Activated T-cell treated with anti-CD3 and anti-CD28 coated beads, Interleukin-2, amount 50 U/mL, for 24 hours (primary cell): Measurements from ENCODE around the gene SMC5.
A peak's percentile ranks its signal among the peaks of the same experiment; 100 is the strongest.

Experiments used
- DNase-seq: peaks from one replicate; pipeline ENCODE4 v3.0.0-alpha.2; 2020
- H3K27ac Mint-ChIP-seq: 2 replicates; pipeline ENCODE4 v1.8.0; 2020; ENCODE audit warnings: mild to moderate bottlenecking, mixed read lengths
- H3K27me3 Mint-ChIP-seq: 2 replicates; pipeline ENCODE4 v1.8.0; 2020; ENCODE audit warnings: mixed read lengths
- H3K36me3 Mint-ChIP-seq: 2 replicates; pipeline ENCODE4 v1.8.0; 2020; ENCODE audit warnings: low read depth, mixed read lengths
- H3K4me1 Mint-ChIP-seq: 2 replicates; pipeline ENCODE4 v1.8.0; 2020; ENCODE audit warnings: low read depth, mixed read lengths
- H3K4me3 Mint-ChIP-seq: 2 replicates; pipeline ENCODE4 v1.8.0; 2020; ENCODE audit warnings: mild to moderate bottlenecking, moderate library complexity, mixed read lengths
- H3K9me3 Mint-ChIP-seq: 2 replicates; pipeline ENCODE4 v1.8.0; 2020; ENCODE audit warnings: mixed read lengths

The SMC5 gene

DNA sequence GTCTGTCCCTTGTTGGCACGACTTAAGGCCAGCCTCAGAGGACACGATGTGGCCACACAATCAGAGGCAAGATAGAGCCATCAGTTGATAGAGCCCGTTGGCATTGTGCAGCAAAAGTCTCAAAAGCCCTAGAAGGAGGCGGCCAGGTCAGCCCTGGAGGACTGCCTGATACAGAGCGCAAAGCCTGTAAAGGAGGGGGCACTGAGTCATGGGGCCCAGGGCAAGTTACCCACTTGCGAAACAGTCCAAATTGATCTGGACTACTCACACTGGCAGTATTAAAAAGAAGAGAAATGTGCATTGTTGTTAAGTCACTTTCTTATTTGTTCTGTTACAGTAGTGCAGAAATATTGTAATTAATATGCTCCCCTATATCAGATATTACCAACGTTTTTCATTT lies 104.2 kb downstream of the SMC5 start:
- Mint-ChIP-seq H3K4me3 (no peak overlapping the region), H3K27me3 (no peaks in the 10 kb centered on the region), H3K4me1 (no peaks in the 10 kb centered on the region), H3K36me3 (peaks cover 7% of the 10 kb centered on the region), H3K27ac (no peak overlapping the region), H3K9me3 (no peaks in the 10 kb centered on the region)
- DNase-seq: no peak

DNA sequence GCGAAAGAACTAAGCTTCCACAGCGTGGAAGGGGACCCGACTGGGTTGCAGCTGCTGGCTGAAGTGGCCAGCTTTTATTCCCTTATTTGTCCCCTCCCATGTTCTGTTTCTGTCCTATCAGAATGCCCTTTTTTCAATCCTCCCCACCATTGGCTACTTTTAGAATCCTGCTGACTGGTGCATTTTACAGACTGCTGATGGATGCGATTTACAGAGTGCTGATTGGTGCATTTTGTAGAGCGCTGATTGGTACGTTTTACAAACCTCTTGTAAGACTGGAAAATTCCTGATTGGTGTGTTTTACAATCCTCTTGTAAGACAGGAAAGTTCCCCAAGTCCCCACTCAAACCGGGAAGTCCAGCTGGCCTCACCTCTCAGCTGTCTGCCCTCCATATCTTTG lies 105.0 kb downstream of the SMC5 start:
- H3K4me3 Mint-ChIP-seq: no peak overlapping the region
- H3K27me3 Mint-ChIP-seq: no peaks in the 10 kb centered on the region
- DNase-seq: no peak
- H3K36me3 Mint-ChIP-seq: peaks cover 6% of the 10 kb centered on the region
- no peaks in the 10 kb centered on the region for H3K9me3 Mint-ChIP-seq
- H3K27ac Mint-ChIP-seq: no peak overlapping the region
- H3K4me1 Mint-ChIP-seq: no peaks in the 10 kb centered on the region

DNA sequence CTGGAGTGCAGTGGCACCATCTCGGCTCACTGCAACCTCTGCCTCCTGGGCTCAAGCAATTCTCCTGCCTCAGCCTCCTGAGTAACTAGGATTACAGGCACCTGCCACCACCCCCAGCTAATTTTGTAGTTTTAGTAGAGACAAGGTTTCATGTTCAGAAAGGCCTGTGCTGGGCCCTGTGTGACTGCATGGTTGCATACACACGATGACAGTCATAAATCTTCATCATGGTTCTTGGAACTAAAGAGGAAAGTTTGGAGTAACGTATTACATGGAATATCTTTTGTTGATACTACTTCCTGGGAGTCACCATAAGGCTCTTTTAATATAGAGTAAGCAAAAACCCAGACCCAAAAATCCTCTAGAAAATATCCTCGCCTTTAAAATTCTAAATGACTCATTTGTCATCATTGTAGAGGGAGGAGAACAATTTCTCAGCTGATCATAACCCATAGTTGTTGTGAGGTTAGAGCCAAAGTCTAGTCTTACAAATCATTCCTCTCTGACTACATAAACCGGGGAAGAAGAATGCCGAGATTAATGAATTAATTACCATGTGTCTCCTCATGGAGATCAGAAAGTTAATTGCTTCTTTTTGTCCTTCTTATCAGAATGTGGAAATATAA lies 108.6 kb downstream of the SMC5 start:
- Mint-ChIP-seq H3K9me3 (no peaks in the 10 kb centered on the region), H3K4me1 (no peaks in the 10 kb centered on the region), H3K27me3 (no peaks in the 10 kb centered on the region), H3K27ac (no peak overlapping the region), H3K4me3 (no peak overlapping the region), H3K36me3 (peaks cover 6% of the 10 kb centered on the region)
- DNase-seq: no peak

DNA sequence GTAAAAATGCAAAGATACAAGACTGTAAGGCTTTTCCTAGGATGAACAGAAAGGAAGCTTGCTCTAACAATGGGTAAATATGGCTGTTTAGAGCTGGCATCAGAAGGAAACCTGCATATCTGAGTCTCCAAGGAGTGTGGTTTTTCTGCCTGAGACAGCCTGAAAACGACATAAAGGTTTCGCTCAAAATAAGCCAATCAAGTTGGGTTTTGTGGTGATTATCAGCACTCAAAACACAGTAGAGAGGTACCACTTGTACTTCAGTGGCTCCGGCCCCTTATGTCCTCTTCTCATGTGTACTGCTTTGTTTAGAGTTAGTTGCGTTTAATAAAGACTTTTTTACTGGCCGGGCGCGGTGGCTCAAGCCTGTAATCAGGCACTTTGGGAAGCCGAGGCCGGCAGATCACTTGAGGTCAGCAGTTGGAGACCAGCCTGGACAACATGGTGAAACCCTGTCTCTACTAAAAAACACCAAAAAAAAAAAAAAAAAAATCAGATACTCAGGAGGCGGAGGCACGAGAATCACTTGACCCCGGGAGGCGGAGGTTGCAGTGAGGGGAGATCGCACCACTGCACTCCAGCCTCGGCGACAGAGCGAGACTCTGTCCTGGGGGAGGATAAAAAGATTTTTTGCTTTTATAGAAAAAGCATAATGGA lies 116.3 kb downstream of the SMC5 start:
- H3K36me3 Mint-ChIP-seq: no peaks in the 10 kb centered on the region
- no peaks in the 10 kb centered on the region for H3K27me3 Mint-ChIP-seq
- H3K9me3 Mint-ChIP-seq: no peaks in the 10 kb centered on the region
- no peak overlapping the region for H3K4me3 Mint-ChIP-seq
- H3K4me1 Mint-ChIP-seq: no peaks in the 10 kb centered on the region
- H3K27ac Mint-ChIP-seq: no peak overlapping the region
- DNase-seq: no peak

DNA sequence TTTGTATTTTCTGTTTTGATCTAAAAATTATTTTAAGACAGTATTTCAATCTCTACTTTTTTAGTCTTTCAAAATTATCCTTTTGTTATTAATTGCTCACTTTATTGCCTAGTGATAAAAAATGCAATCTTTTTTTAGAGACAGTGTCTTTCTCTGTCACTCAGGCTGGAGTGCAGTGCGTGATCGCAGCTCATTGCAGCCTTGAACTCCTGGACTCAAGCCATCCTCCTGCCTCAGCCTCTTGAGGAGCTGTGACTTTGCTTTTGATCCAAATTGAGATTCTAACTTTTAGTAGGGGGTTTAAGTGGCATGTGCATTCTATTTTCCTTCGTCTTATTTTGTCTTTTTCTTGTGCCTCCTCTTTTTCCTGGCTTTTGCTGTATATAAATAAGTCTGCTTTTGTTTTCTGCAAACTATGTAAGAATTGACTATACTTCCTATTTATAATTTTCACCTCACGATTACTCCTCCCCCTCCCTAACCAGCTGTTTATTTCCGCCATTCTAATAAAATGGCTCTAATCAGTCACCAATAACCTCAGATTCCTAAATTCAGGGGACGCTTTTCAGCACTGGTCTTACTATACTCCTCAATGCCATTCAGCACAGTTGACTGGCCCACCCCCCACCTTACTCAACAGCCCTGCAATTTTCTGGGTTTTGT lies 123.4 kb downstream of the SMC5 start:
- Mint-ChIP-seq H3K9me3 (no peaks in the 10 kb centered on the region), H3K27ac (no peak overlapping the region), H3K4me3 (no peak overlapping the region), H3K4me1 (peaks cover 16% of the 10 kb centered on the region), H3K36me3 (peaks cover 33% of the 10 kb centered on the region), H3K27me3 (no peaks in the 10 kb centered on the region)
- DNase-seq: no peak

DNA sequence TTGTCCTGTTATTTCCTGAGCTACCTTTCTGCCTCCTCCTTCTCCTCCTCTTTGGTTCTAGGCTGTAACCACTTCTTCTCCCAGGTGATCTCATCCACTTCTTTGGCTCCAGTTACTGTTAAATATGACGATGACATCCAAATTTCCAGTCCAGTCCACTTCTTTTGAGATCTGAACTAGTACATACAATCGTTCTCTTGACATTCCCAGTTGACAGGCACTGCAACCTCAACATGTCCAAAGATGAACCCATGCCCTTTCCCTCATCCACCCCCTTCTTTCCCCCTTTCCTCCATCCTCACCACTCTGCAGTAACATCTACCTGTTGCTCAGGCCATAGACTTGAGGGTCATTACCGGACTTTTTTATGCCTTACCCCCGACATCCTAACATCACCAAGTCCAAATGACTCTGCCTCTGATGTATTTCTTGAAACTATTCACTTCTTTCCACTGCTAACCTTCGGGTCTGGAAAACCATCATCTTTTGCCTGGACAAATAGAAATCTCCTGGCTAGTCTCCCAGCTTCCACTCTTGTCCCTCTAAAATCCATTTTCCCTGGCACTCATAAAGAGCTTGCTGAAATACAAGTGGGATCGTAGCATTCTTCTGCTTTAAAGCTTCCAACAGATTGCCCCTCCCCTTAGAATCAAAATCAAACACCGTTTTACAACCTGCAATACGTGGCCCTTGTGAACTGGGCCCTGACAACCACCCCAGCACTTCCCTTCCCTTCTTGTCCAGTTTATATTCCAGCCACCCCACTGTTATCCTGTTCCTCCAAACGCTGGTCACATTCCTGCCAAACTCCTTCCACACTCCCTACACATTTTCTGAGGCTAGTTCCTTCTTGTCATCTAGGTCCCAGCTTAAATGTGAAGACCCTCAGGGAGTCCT lies 124.2 kb downstream of the SMC5 start:
- peaks cover 40% of the 10 kb centered on the region for H3K36me3 Mint-ChIP-seq
- no peaks in the 10 kb centered on the region for H3K27me3 Mint-ChIP-seq
- no peak overlapping the region for H3K4me3 Mint-ChIP-seq
- H3K27ac Mint-ChIP-seq: no peak overlapping the region
- DNase-seq: no peak
- peaks cover 22% of the 10 kb centered on the region for H3K4me1 Mint-ChIP-seq
- H3K9me3 Mint-ChIP-seq: no peaks in the 10 kb centered on the region

DNA sequence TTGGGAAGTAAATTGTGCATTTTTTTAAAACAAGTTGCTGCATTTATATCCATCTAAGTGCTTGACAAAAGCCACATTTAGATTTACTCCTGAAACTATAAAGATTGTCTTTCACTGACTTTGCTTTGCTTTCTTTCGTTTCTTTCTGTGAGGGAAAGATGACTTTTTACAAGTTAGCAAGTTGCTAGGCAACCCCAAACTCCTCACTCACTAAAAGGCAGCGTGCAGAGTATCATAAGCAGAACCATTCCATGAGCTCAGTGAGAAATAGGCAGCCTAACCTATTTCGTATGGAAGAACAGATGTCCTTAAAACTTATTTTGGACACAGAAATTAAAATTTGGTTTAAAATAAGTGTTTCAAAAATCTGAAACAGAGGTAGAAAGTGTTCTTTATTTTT lies 126.6 kb downstream of the SMC5 start:
- Mint-ChIP-seq H3K4me3 (no peak overlapping the region), H3K27me3 (no peaks in the 10 kb centered on the region), H3K4me1 (peaks cover 44% of the 10 kb centered on the region), H3K27ac (no peak overlapping the region), H3K36me3 (peaks cover 53% of the 10 kb centered on the region), H3K9me3 (no peaks in the 10 kb centered on the region)
- no peak for DNase-seq

DNA sequence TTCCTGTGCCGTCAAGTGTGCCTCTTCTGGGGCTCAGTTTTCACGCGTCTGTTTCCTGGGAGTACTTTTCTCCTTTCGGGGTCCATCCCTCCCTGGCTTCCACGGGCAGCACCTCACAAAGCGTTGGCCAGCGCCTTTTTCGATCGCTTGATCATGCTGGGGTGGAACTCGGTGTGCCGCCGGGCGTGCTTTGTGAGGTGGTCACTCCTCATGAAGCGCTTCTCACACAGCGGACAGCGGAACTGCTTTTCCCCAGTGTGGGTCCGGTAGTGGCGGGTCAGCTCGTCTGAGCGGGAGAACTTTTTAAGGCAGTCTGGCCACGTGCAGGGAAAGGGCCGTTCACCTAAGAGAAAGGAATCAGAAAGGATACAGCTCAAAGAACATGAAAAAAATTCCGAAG lies 128.9 kb downstream of the SMC5 start:
- Mint-ChIP-seq H3K9me3 (no peaks in the 10 kb centered on the region), H3K36me3 (peaks cover 53% of the 10 kb centered on the region), H3K4me3 (no peak overlapping the region), H3K27ac (peak overlapping the region; percentile 26), H3K4me1 (peaks cover 65% of the 10 kb centered on the region), H3K27me3 (no peaks in the 10 kb centered on the region)
- DNase-seq: no peak

DNA sequence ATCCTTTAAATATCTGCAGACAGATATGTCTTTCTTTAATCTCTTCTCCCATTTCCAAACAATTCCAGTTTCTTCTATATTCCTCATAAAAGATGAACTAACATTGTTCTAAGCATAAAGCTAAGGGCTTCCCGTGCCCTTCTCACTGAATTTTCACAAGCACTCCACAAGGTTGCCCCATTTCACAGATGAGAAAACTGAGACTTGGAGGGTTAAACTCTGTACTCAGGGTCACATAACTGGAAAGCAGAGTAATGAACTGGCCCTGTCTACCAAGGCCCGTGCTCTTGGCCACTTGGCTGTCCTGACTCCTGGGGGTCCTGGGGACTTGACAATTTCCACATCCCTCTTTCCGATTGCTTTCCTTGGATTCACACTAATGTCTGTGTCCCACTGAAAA lies 130.4 kb downstream of the SMC5 start:
- peaks cover 45% of the 10 kb centered on the region for H3K36me3 Mint-ChIP-seq
- peaks cover 78% of the 10 kb centered on the region for H3K4me1 Mint-ChIP-seq
- no peak for DNase-seq
- no peaks in the 10 kb centered on the region for H3K27me3 Mint-ChIP-seq
- H3K9me3 Mint-ChIP-seq: no peaks in the 10 kb centered on the region
- peak overlapping the region; percentile 88 for H3K27ac Mint-ChIP-seq
- H3K4me3 Mint-ChIP-seq: no peak overlapping the region

DNA sequence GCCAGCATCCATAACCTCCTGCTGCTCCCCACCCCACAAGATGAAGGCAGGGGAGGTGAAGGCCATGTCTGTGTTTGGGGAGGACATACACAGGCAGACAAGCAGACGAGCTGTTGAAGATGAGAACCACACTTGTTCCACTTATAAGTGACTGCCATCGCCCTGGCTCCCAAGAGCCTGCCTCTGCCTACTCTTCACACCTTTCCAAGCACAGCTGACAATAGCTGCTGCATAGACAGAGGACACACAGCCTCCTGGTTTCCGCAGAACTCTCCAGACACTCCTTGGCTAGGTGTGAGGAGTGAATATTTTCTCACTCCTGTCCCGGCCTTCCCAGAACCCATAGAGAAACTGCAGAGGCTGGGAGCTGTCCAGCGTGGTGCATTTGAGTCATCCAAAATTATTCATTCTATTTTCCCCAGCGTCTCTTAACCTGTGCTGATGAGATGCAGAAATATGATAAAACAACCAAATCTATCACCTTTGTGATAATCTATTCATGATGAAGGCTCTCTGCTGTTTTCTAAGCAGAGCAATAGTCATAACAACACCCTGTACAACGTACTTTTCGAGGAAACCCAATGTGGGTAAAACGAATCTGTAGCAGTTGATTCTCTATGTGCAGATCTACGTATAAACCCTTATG lies 131.0 kb downstream of the SMC5 start:
- DNase-seq: no peak
- Mint-ChIP-seq H3K4me1 (peaks cover 83% of the 10 kb centered on the region), H3K4me3 (no peak overlapping the region), H3K9me3 (no peaks in the 10 kb centered on the region), H3K27me3 (no peaks in the 10 kb centered on the region), H3K36me3 (peaks cover 39% of the 10 kb centered on the region), H3K27ac (peak overlapping the region; percentile 88)

DNA sequence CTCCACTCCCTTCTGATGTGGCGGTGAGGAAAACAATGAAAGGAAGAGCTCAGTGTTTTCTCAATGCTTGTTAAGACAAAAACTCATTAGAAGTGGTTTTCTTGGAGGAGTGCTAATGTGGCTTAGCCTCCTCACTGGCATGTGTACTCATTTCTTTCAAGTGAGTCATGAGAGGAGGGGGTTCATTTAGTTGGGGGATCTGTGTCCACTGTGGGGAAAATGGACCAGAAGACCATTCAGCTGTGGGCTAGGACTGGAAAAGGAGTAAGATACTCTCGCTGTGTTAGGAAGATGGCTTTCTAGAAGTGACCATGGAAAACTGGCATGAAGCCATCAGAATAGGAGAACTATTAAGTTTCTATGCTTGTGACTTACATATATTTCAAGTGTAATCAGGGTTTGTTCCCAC lies 132.2 kb downstream of the SMC5 start:
- Mint-ChIP-seq H3K9me3 (no peaks in the 10 kb centered on the region), H3K4me1 (peaks cover 86% of the 10 kb centered on the region), H3K36me3 (peaks cover 33% of the 10 kb centered on the region), H3K27me3 (no peaks in the 10 kb centered on the region), H3K4me3 (peak overlapping the region; percentile 23), H3K27ac (peak overlapping the region; percentile 88)
- no peak for DNase-seq

DNA sequence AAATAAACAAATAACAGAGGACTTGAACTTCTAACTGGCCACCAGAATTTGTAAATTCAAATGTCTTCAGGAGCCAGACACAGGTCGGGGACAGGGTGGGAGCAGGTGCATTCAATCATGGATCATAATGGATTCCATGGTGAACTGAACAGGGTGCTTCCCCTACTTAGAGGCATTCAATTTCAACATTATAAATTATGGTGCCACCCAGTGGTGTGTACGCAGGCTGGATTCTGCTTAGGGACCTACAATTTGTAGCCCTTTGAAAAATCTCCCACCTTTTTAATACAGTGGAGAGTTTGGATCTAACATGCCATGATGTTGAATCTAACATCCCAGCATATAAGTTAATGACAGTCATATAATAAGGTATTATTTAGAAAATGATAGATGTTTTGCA lies 133.4 kb downstream of the SMC5 start:
- Mint-ChIP-seq H3K27ac (peak overlapping the region; percentile 69), H3K27me3 (no peaks in the 10 kb centered on the region), H3K4me1 (peaks cover 83% of the 10 kb centered on the region), H3K4me3 (no peak overlapping the region), H3K9me3 (no peaks in the 10 kb centered on the region), H3K36me3 (peaks cover 20% of the 10 kb centered on the region)
- no peak for DNase-seq

DNA sequence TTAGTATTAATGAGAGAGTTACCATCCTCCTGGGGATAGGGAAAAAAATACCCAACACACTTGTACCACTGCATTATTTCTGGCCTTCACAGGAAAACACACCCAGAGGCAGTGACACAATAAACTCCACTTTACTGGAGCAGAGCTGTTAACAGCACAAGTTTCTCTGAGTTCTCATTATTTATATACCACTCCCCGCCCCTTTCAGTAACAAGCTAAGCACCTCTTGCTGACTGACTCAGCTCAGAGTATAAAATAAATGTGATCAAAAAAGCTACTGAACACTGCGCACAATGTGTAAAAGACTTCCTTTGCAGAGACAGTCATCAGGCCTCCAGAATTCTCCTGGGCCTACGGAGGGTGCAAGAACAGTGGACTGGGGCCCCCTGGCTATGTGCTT lies 134.1 kb downstream of the SMC5 start:
- peaks cover 84% of the 10 kb centered on the region for H3K4me1 Mint-ChIP-seq
- no peak for DNase-seq
- no peak overlapping the region for H3K4me3 Mint-ChIP-seq
- H3K27ac Mint-ChIP-seq: peak overlapping the region; percentile 69
- H3K36me3 Mint-ChIP-seq: peaks cover 15% of the 10 kb centered on the region
- no peaks in the 10 kb centered on the region for H3K27me3 Mint-ChIP-seq
- no peaks in the 10 kb centered on the region for H3K9me3 Mint-ChIP-seq

DNA sequence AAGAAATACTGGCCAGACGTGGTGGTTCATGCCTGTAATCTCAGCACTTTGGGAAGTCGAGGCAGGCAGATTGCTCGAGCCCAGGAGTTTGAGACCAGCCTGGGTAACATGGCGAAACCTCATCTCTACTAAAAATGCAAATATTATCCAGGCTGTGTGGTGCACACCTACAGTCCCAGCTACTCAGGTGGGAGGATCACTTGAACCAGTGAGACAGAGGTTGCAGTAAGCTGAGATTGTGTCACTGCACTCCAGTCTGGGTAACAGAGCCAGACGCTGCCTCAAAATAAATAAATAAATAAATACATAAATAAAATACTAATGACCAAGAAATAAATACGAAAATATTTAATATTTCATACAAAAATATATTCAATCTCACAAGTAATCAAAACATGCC lies 136.9 kb downstream of the SMC5 start:
- H3K36me3 Mint-ChIP-seq: no peaks in the 10 kb centered on the region
- H3K9me3 Mint-ChIP-seq: no peaks in the 10 kb centered on the region
- H3K27ac Mint-ChIP-seq: no peak overlapping the region
- H3K4me1 Mint-ChIP-seq: peaks cover 87% of the 10 kb centered on the region
- DNase-seq: no peak
- no peak overlapping the region for H3K4me3 Mint-ChIP-seq
- no peaks in the 10 kb centered on the region for H3K27me3 Mint-ChIP-seq
